GM13977 (cell line): ENCODE data around the gene PPP1R2C.

Source experiments
- DNase-seq: peaks from one replicate; pipeline ENCODE4 v3.0.0; 2012; ENCODE audit warnings: low spot score
- in situ Hi-C: fragments of 300-500 bp; cut with MboI; formaldehyde crosslinking; loops from one replicate; pipeline ENCODE4 v1.12.0; 2022; ENCODE audit warnings: low sequenced_read_pairs, low pct_unique_long_range_greater_than_20kb, mixed read lengths, inconsistent platforms; ENCODE audit not compliant: unreplicated experiment
- TF ChIP-seq, protein P1 (sequence below): IDR thresholded peaks from 2 replicates; pipeline ENCODE4 v1.5.1; 2012; ENCODE audit warnings: mild to moderate bottlenecking, control low read depth; ENCODE audit not compliant: insufficient read depth; ENCODE audit errors: extremely low read depth, missing control alignments

Gene PPP1R2C

DNA sequence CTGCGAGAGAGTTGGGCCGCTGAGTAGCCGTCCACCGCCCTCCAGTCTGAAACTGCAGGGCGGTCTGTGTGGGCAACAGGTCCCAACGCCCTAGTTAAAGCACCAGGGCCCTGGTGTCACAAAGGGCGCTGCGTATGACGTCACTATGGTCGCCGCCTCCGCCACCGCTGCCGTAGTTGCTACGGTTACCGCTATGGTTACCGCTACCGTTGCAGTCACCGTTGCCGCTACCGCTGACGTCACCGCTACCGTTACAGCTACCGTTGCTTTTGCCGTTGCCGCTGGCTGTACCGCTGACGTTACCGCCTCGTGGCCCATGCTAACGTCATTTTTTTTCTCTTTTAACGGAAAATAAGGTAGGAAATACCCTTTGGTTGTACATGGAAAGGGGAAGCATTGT lies at the start of gene PPP1R2C:
Gene PPP1R2C (minus strand): TSS at position 68 of the 400 bp plus-strand sequence. CDS start 84 bp downstream, outside the sequence.
- TF ChIP-seq, protein P1, sequence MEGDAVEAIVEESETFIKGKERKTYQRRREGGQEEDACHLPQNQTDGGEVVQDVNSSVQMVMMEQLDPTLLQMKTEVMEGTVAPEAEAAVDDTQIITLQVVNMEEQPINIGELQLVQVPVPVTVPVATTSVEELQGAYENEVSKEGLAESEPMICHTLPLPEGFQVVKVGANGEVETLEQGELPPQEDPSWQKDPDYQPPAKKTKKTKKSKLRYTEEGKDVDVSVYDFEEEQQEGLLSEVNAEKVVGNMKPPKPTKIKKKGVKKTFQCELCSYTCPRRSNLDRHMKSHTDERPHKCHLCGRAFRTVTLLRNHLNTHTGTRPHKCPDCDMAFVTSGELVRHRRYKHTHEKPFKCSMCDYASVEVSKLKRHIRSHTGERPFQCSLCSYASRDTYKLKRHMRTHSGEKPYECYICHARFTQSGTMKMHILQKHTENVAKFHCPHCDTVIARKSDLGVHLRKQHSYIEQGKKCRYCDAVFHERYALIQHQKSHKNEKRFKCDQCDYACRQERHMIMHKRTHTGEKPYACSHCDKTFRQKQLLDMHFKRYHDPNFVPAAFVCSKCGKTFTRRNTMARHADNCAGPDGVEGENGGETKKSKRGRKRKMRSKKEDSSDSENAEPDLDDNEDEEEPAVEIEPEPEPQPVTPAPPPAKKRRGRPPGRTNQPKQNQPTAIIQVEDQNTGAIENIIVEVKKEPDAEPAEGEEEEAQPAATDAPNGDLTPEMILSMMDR: no peak
- no peak for DNase-seq
- in situ Hi-C loops: no loop called here

DNA sequence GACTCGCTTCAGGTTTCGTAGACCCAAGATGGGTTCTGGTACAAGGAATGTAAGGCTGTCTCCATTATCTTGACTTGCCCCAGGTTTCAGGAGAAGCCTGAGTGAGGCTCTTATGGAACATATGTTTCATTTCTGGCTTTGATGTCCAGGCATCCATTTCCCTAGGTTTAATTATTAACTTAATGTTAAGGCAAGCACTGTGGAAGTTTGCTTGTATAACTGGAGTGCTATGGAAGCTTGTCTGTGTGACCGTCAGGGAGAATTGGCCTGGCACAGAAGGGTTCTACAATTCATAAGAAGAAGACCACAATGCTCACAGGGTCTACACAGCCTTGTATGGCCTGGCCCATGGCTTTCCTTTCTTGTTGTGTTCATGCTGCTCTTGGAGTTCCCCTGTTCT lies 47.2 kb upstream of the PPP1R2C start:
- TF ChIP-seq, protein P1: no peak
- in situ Hi-C loops: no loop called here

DNA sequence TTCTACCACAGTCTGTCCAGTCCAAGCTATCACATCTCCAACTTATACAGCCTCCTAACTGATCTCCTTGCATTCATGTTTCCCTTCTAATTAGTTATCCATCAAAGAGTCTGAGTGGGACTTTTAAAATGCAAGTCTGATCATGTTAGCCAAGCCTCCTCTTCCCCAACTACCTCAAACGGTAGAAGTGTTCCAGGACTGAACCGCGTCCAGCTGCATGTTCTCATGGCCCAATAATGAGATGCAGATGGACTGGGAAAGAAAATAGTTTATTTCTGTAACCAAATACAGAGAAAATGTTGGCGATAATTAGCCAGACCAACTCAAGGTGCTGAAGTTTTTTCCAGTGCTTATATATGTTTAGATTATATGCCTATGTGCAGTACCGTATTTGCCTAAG lies 46.6 kb upstream of the PPP1R2C start:
- no peak for DNase-seq
- in situ Hi-C loops: no loop called here
- TF ChIP-seq, protein P1: no peak

More for the DNA sequence above, 47.2 kb upstream of the PPP1R2C start:
- no peak for DNase-seq

DNA sequence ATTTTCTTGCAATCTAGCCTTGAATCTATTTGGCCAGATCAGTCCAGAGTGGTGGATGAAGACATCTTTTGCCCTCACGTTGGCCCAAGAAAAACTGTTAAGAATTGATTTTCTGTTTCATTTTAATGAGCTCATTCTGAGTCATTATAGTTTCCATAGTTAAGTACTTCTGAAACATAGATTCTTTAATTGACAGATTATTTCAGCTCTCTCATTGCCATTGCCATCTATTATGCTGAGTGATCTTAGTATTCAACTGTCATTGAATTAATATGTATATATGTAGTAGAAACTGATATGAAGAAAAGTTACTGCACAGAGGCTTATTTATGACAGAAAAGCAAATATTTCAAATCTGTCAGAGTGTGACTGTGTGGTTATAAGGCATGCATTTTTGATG lies 45.5 kb upstream of the PPP1R2C start:
- no peak for DNase-seq
- TF ChIP-seq, protein P1: no peak
- in situ Hi-C loops: no loop called here

DNA sequence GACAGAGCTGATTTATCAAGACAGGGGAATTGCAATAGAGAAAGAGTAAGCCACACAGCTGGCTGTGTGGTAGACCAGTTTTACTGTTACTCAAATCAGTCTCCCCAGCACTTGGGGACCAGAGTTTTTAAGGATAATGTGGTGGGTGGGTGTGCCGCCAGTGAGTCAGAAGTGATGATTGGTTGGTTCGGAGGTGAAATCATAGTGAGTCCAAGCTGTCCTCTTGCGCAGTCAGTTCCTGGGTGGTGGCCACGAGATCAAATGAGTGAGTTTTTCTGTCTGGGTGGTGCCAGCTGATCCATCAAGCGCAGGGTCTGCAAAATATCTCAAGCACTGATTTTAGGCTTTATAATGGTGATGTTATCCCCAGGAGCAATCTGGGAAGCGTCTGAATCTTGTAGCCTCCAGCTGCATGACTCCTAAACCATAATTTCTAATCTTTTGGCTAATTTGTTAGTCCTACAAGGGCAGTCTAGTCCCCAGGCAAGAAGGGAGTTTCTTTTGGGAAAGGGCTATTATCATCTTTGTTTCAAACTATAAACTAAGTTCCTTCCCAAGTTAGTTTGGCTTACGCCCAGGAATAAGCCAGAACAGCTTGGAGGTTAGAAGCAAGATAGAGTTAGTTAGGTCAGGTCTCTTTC lies 44.0 kb upstream of the PPP1R2C start:
- no peak for DNase-seq
- in situ Hi-C loops: no loop called here
- TF ChIP-seq, protein P1: no peak

DNA sequence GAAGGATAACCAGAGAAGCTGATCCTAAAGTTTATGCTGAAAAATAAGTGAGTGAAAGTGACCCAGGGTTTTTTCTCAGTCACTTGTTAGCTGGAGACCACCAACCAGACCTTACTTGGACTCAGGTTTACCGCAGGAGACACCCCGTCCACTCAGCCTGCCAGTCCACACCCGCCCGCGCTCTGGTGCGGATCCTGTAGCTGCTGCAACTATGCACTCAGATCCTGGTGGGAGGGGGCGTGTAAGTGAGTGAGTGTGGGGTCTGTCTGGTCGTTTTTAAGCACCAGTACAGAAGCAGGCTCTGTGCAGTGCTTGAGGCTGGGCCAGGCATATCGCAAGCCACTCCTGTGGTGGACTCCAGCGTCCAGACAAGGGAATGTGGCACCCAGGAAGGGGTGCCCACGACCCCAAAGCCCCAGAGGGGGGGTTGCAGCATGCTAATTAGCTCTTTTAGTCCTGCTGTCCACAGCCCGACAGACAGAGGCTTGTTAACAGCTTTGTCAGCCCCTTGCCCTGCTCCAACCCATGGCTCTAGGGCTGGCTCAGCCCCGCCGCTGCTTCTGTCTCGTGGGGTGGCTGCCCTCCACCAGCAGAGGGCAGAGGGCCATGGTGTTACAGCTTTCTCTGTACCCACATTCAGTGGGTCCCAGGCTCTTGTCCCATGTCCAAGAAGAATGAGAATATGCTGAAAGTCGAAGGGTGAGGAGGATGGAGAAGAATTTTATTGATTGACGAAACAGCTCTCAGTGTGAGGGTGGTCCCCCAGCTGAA lies 40.4 kb upstream of the PPP1R2C start:
- DNase-seq: no peak
- TF ChIP-seq, protein P1: no peak
- in situ Hi-C loops: no loop called here
